GM18909 (cell line): ENCODE measurements around the gene ACP5.
A peak's percentile ranks its signal among the peaks of the same experiment; 100 is the strongest.
"Not testable (repeated sequence)": the region's sequence is repeated elsewhere in the genome, so short reads cannot be mapped to it uniquely, and the experiment has no call there.

Experiments used
- ATAC-seq: cut with Tn5 transposase; IDR thresholded peaks from one replicate; pipeline ENCODE4 v1.9.1; 2021; ENCODE audit warnings: mild to moderate bottlenecking; ENCODE audit not compliant: unreplicated experiment, poor library complexity

ACP5 gene

GRCh38 chr19:11580116-11580515 lies 2.7 kb upstream of the ACP5 start:
- ATAC-seq: no peak

- no peak for ATAC-seq
Measured at GRCh38 chr19:11578258-11579142, 1.1 kb upstream of the ACP5 start.

- ATAC-seq: no peak
Measured at GRCh38 chr19:11576227-11576626, 1.2 kb downstream of the ACP5 start.

- ATAC-seq: no peak
Measured at GRCh38 chr19:11574689-11575088, 2.8 kb downstream of the ACP5 start.

- not testable (repeated sequence) for ATAC-seq
Measured at GRCh38 chr19:11573763-11574162, 3.7 kb downstream of the ACP5 start.

GRCh38 chr19:11573354-11573753 lies 4.1 kb downstream of the ACP5 start:
- not testable (repeated sequence) for ATAC-seq

GRCh38 chr19:11570039-11570462 lies 7.4 kb downstream of the ACP5 start:
- no peak for ATAC-seq

- no peak for ATAC-seq
Measured at GRCh38 chr19:11566164-11566563, 11.3 kb downstream of the ACP5 start.

- not testable (repeated sequence) for ATAC-seq
Measured at GRCh38 chr19:11565649-11565980, 11.8 kb downstream of the ACP5 start.

GRCh38 chr19:11564082-11564807 lies 13.2 kb downstream of the ACP5 start:
- ATAC-seq: not testable (repeated sequence)

GRCh38 chr19:11563532-11563931 lies 13.9 kb downstream of the ACP5 start:
- no peak for ATAC-seq

GRCh38 chr19:11560404-11561051 lies 16.9 kb downstream of the ACP5 start:
- peak; percentile 45 for ATAC-seq

- peak; percentile 85 for ATAC-seq
Measured at GRCh38 chr19:11558881-11559828, 18.3 kb downstream of the ACP5 start, which contains the start of gene ELOF1. ELOF1 (minus strand) TSS chr19:11559230; CDS start chr19:11554347, 4,883 bp downstream.

GRCh38 chr19:11556634-11557420 lies 20.6 kb downstream of the ACP5 start:
- no peak for ATAC-seq

- ATAC-seq: no peak
Measured at GRCh38 chr19:11555246-11555645, 22.2 kb downstream of the ACP5 start.

GRCh38 chr19:11554160-11554559 lies 23.3 kb downstream of the ACP5 start:
- no peak for ATAC-seq

GRCh38 chr19:11552666-11553372 lies 24.6 kb downstream of the ACP5 start:
- no peak for ATAC-seq

- ATAC-seq: no peak
Measured at GRCh38 chr19:11551603-11552235, 25.7 kb downstream of the ACP5 start.
